ENCODE data around the gene TANC2.

Gene TANC2
- 5.8 to 89.4 (median 29.1) reads per million in 17 experiments for total RNA-seq

DNA sequence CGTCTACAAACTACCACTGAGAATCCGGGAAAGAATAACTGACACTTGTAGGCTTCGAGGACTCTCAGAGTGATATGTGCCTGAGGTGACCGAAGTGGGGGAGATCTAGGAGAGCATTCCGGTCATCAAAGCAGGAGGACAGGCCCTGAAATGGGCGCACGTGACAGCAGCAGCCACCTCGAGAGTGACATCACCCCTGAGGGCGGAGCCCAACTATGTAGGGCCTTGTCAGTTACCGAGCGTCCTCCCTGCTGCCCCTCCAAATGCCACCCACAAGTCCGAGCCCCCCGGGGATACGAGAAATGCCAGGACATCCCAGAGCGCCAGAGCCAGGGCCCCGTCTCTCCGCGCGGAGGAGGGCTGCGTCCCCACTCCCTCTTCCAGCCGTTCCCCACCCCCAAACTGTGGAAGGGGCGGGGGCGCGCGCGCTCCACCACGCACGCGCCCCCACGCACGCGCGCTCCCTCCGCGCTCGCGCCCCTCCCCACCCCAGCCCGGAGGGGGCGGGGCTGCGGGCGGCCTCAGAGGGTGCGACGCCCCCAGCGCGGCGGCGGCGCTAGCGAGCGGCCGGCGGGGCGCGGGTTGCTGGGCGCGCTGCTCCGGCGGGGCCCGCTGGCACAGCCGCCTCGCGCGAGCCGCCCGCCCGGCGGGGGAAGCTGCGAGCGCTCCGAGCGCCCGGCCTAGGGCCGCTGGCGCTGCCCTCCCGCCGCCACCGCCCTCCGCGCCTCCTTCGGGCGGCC is at the start of gene TANC2:
TANC2 (plus strand) TSS at position 550 of the 740 bp plus-strand sequence. CDS start 43,325 bp downstream, outside the sequence.
- DNase-seq = peak; percentile 79 to 95 (median 88)

DNA sequence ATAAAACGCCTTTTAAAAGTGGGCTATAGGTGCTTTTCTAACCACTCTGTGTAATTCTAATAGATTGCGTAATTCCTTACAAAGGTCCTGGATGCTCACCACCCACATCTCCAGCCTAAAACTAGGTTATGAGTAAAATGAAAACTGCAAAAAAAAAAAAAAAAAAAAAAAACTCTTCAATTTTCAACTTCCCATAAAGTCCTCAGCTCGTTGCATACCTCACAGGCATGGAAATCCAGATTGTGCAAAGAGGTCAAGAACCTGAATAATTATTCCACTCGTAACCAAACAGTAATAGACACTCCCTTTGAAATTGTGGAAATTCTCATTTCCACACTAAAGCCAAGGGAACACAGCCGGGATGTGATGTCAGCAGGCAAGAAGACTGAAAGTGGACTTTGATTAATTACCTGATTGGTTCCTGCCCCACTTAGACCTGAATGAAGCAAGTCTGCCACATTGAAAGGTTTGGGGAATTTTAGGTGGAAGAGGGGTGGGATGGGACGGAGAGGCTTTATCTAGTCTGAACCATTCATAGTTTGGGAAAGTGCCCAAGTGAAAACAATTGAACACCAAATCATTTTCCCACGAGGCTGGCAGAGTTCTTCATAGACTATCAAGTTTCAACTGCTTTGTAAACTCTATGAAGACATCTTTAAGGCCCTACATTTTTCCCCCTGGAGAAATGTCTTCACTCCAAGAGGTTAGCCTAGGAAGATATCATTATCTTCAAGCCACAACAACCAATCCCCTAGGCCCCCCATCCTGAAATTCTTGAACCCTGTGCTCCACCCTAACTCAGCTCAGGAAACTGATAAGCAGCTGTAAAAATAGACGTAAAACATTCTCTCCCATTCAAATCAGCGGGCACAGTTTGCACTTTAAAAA is 49.1 kb upstream of the TANC2 start:
- peak in 2 of 4 experiments; percentile 38 to 53 for DNase-seq

DNA sequence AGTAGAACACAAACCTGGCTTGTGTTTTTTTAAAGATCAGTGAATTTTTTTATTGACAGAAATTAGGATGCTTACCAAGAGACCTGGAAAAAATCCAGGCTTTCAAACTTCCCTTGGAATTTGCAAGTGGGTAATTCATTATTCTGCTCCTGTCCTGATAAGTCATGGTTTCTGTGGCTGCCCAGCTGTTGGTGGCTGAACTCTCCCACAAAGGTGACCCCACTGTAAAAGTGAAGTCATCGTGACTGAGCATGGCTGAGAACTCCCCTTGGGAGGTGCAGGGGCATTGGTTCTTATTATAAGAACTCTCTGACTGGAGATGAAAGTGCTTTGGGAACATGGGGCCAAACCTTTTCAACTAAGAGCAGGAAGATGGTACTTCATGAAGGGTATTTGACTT is 46.6 kb upstream of the TANC2 start:
- no peak for DNase-seq

DNA sequence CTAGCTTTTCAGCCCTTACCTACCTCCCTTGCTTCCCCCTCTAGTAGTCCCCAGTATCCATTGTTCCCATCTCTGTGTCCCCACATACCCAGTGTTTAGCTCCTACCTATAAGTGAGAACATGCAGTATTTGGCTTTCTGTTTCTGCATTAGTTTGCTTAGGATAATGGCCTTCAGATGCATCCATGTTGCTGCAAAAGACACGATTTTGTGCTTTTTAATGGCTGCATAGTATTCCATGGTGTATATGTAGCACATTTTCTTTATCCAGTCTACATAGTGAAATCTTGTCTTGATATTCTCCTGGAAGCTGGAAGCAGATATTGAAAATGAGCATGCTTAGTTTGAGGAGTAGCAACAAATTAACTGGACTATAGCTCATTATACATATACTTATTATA is 45.7 kb upstream of the TANC2 start:
- no peak for DNase-seq

DNA sequence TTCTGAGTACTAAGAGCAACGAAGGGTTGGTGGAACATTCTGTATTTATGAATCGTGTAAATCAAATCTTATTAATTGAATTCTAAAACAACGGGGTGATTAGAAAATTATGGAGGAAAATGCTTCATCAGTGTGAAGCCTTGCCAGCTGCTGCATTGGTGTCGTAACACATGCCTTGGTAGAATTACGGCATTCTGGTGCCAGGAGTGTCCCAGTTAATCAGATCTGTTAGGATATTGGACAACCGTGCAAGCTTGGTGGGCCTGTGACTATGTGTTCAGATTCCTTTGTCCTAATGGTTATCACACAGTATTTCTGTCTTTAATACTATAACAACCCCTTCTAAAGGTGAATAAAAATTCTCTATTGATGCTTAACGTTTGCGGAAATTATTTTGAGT is 44.2 kb upstream of the TANC2 start:
- no peak for DNase-seq

DNA sequence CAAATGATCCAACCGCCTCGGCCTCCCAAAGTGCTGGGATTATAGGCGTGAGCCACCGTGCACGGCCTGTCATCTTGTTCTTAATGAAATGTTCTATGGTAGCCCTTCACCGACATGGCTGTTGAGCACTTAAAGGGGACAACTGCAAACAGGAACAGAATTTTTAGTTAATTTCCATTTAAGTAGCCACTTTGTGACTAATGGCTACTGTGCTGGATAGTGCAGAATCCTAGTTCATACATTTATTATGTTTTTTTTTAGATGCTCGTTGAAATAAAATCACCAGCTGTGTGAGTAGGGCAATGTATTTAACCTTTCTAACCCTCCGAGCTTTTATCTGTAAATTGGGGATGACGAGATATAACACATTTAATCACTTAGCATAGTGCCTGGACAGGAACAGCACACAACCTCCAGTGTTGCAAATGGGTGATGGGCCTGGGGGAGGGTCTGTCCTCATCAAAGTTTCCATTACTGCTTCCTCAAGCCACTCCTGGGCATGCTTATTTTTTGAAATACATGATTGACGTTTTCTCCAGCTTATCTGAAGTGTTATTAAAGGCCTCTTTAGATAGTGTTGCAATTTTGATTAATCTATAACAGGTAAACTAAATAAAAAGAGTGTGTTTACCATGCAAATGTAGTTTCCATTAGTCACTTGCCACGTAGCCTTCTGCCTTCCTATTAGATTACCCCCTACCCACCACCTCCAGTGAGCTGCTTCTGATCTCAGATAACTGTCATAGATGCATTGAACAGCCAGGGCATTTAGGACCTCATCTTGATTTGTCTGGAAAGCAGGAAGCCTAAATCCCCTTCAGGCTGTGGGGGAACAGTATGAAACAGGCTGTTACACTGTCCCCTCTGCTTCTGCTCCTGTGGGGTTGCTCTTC is 42.5 kb upstream of the TANC2 start:
- no peak for DNase-seq

DNA sequence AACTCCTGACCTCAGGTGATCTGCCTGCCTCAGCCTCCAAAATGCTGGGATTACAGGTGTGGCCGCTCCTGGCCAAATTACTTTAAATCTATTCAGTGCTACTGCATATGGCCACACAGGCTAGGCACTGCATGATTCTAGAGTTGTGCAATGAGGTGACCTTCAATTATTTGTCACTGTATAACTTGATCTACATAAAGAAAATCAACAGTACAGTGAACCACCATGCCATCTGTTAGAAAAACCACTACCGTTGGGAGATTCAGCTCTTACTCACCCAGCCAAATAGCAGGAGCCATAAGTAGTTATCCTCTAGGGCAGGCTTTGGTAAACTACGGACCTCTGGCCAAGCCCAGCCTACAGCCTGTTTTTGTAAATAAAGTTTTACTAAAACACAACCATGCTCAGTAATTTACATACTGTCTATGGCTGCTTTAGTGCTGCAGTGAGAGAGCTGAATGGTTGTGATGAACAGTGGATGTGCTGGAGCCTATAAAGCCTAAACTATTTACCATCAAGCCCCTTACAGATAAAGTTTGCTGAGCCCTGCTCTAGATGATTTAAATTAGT is 40.7 kb upstream of the TANC2 start:
- DNase-seq = no peak

DNA sequence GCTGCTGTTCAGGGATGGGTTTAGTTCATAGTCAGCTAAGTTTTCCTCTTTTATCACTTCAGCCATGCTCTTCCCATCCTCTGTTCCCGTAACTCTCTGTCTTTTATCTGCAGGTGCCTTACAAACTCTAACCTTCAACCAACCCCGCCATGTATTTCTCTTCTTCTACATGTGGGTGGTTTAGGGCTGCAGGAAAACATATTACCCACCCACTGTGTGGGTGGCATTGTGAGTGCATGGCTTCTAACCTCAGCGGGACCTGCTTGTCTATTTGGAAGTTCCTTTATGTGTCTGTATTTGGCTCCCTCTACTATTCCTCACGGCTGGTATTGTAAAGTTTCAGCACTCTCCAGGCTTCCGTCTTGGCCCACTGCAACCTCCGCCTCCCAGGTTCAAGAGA is 39.0 kb upstream of the TANC2 start:
- no peak for DNase-seq

DNA sequence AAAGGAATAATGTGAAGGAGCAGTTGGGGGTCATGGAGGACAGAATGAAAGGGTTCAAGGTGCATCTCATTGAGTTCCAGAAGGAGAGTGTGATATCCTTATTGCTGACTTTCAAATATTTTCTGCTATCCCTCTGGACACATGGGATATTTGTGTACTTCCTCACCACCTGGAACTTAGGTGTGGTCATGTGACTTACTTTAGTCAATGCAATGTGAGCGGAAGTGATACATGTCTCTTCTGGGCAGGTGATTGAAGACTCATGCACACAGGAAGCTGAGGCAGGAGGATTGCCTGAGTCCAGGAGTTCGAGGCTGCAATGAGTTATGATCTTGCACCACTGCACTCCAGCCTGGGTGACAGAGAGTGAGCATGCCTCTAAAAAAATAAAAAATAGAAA is 36.7 kb upstream of the TANC2 start:
- DNase-seq = no peak

DNA sequence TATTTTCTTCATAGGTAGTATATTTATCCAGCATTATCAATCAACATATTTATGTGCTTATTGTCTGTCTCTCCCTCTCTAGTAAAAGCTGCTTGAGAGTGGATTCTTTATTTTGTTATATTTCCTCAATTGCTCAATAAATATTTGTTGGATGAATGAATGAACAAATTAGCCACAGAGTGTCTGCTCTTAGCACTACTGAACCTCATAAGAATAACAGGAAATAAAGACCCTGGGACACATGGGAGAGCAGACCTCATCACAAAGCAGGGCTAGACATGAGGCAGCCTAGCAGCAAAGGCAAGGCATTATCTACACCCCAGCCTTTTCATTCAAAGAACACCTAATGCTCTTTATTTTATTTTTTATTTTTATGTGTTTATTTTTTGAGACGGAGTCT is 34.9 kb upstream of the TANC2 start:
- no peak for DNase-seq

DNA sequence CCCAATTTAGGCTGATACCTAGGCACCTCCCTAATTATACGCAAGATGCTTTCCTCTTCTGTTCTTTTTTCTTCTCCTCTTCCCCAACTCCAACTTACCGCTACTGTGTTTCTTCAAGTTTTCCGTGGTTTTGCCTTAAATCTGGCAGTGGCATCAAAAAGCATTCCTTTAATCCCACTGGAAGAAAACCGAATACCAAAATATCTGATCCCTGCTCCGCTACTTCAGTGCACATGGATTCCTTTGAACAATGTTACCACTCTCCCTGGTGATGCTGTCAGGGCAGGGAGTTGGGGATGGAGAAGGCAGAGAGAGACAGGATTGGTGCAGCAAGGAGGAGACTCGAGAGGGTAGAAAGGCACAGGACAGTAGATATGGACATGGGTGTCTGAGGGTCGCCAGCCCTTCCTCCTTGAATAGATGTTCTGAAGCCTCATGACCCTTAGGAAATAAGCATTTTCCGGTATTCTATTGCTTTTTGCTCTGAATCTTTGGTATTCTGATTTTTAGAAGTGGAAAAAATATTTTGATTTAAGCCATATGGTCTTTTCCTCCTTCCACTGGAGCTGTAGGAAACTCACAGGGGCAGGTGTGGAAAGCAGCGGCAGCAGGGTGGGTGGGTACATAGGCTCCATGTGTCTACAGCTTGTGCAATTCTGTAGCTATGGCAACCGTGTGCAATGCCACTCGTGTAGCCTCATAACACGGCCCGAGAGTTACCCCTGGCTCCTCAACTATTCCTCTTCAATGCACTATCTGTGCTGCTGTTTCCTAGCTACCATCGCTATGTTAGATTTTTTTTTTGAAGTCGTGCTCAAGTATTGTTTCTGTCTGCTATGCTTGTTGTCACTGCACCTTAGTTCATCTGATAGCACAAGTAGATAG is 32.3 kb upstream of the TANC2 start:
- peak in 3 of 4 experiments; percentile 10 to 21 (median 15) for DNase-seq

DNA sequence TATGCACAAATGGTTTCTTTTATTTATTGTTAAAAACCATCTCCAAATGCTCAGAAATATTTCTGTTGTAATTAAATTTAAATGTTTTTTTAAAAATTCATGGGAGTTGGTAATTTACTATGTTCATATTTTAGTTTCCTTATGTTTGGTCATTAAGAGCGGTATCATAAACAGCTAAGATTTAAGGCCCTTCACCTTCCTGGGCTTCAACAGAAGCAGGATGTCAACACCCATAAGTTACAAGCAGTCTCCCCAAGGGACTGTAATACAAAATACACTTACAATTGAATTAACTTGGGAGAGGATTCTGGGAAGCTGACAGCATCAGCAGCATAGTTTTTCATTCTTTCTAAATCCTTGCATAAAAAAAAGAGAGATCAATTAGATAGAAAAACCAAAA is 30.9 kb upstream of the TANC2 start:
- no peak for DNase-seq

DNA sequence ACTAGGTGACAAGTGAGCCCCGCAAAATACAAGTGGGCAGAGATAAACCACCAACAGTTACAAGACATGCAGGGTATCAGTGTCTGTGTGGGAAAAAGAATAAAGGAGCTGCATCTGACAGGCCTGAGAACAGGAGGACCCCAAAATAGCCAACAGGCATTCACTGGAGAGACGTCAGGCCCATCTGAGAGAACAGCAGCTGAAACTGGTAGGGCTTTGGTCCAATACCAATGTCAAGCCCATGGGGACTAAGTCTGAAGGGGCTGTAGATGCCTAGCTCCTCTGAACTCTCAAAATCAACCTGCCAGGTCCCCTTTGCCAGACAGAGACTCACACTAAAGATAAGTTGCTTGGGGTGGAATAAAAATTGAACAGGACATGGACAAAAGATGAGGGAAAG is 30.5 kb upstream of the TANC2 start:
- DNase-seq = no peak

DNA sequence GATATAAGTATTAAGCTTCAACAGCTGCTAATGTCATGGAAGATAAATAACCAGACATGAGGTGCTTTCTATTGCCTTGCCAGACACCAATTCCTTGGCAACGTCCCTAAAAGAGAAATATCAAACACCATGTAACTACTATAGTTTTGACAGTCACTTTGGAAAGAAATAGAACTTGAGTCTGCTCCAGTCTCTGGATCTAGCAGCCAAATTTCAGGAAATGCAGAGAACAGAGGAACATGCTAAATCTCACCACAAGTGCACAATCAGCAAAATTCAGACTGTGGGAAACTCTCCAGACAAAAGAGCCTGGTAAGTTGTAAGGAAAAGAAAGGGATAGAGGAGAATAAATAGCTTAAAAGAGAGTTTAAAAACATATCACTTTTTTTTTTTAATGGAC is 28.4 kb upstream of the TANC2 start:
- DNase-seq = peak in 3 of 4 experiments; percentile 8 to 38 (median 35)

DNA sequence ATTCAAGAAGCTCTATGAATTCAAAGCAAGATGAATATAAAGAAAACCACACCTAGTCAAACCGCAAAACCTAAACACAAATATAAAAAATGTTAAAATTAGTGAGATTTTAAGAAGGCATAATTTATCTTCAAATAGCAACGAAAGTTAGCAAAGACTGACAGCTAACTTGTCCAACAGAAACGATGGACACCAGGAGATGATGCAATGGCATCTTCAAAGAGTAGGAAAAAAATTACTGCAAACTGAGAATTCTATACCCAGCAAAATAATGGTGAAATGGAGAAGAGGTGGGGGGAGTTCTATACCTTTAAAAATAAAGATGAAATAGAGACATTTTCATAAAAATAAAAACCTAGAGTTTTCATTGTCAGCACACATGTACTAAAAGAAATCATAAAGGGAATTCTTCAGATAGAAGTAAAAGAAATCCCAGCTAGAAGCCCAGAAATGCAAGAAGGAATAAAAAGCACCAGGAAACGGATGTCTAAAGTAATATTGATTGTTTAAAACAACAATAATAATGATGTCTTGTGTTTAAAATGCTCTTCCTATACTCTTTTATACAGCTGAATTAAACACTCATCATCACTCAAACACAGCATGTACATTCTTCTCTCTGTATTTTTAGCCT is 24.6 kb upstream of the TANC2 start:
- no peak for DNase-seq

DNA sequence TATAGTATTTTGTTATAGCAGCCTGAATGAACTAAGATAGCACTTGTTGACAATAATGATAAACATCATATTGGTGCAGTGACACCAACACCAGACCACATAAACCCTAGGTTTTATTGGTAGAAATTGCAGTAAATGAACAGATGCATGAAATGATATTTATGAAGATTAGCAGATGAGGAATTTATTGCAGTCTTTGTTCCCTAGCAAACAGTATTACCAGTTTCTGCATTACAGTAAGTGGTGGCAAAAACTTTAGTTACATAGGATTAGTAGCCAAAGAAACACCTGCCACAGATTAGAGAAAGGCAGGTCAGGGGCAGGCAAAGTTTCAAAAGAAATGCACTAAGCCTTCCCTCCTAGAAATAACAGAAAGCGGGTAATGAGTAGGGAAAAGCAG is 17.7 kb upstream of the TANC2 start:
- DNase-seq = no peak

DNA sequence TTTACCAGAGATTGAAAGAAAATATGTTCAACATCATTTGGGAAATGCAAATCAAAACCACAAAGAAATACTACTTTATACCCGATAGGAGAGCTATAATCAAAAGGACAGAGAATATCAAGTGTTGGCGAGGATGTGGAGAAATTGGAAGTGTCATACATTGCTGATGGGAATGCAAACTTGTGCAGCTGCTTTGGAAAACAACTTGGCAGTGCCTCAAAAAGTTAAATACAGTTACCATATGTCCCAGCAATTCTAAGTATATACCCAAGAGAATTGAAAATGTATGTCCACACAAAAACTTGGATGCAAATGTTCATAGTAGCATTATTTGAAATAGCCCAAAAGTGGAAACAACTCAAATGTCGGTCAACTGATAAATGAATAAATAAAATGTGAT is 17.0 kb upstream of the TANC2 start:
- DNase-seq = no peak

DNA sequence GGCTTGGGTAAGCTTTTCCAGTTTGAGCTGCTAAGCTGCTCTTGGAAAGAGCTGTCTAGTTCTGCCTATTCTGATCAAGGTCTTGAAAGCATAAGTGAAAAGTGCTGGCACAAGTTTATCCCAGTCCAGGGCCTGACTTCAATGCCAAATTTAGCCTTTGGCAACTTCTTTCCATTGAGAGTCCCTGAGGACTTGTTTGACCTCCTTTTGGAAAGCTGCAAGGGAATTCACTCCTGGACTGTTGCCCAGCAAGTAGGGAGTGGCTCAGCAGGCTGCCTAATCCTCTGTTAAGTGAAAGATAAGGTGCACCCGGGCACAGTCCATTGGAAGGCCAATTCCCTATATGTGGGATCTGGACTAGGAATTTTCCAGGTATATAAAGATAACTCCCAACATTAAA is 16.0 kb upstream of the TANC2 start:
- DNase-seq = no peak

DNA sequence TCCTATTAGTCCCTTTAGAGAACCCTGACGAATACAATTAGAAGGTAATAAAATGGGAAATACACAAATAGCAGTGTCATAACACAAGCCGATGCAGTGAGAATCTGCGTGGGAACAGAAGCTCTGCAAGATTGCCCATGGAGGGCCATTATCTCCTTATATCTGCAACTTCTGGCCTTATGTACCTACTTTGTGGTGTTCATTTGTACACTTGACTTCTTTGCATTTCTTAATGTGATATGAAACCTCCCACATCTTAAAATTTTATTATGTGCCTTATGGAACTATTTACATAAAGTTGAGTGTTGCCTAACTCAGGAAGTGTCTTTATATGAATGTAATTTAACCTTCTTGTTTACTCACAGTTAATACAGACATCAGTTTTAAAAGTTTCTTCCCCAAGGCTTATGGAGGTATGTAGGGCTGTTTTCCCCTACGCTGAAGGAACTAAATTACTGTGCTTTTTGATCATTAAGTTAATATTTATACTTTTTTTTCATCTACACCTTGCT is 10.1 kb upstream of the TANC2 start:
- DNase-seq = no peak

DNA sequence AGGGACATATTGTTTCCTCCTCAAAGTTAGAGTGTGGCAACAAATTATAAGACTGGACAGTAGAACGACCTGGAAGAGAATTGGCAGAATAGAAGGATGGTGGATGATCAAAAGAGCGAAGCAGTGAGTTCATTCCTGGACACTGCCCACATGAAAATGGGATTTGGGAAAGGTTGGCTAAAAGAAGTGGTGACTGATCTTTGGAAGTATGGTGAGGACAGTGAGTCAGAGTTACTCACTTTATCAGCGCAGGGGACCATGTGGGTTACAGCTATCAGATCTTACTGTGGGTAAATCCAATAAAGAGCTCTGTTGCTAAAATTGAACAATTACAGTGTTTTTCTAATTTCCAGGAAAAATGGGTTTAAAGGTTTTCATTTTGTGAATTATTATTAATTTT is 2.7 kb upstream of the TANC2 start:
- DNase-seq = no peak

DNA sequence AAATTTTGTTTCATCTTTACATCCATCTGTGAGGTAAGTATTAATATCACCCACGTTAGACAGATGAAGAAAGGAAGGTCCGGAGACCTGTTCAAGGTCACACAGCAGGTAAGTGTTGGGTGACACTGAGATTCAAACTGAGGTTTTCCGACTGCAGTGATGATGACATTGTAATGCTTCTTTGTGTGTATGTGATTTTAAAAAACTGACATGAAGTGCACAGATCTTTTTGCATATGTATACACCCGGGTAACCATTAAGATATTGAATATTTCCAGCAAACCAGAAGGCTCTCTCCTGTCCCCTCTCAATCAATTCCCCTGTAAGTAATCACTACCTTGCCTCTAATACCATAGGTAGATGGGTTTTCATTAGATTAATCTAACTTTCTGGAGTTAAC is 1.5 kb upstream of the TANC2 start:
- no peak for DNase-seq

All from suppressor macrophage (primary cell).